Lower leg skin (tissue), 4 donors: ENCODE results near the gene MAPK10. TPM values are rescaled to one million over a fixed set of nuclear protein-coding genes. Genes with fewer than 3 reads are reported as not detected.

Experiments used
- DNase-seq, 2 donors: peaks; one replicate each; pipeline ENCODE4 v3.0.0-alpha.2; 2019; ENCODE audit warnings: low spot score in 2 of 2
- H3K4me3 ChIP-seq: fragments of 200-600 bp; sonication (generic); 2 replicates; pipeline ENCODE4 v1.5.1; 2017; ENCODE audit warnings: mild to moderate bottlenecking, low read depth; ENCODE audit not compliant: poor library complexity, severe bottlenecking
- POLR2A ChIP-seq, 2 donors: fragments of 450-650 bp; IDR thresholded peaks; one replicate each; pipeline ENCODE4 v1.6.1; 2016 to 2017; ENCODE audit warnings: antibody characterized with exemption in 2 of 2, mild to moderate bottlenecking in 1 of 2, moderate library complexity in 1 of 2
- WGBS, 2 donors: methylation state at CpG; one replicate each; pipeline ENCODE4 v1.1.5; 2018; 5-methylcytosine and 5-hydroxymethylcytosine counted together
- intact Hi-C: fragments of 100-400 bp; cut with DNase I; formaldehyde crosslinking; loops from one replicate; pipeline ENCODE4 v1.15.0; 2023; ENCODE audit warnings: low total_unique reads
- total RNA-seq, 4 donors: library from RNA; depleted of rRNA; stranded (reverse); fragments of >200 nt; gene quantifications; one replicate each; pipeline ENCODE4 v1.1.0, GENCODE V29; 2016
- TF ChIP-seq, protein P1 (sequence below), 3 donors: fragments of 450-650 bp; IDR thresholded peaks; one replicate each; pipeline ENCODE4 v1.5.1; 2016; ENCODE audit warnings: antibody characterized with exemption in 3 of 3, mild to moderate bottlenecking in 3 of 3, moderate library complexity in 2 of 3

Gene MAPK10
- total RNA-seq, 4 donors from 2014 or later = 1.7 to 3.2 (median 2.8) TPM

- DNase-seq = no peak
- TF ChIP-seq POLR2A (IDR thresholded peaks at IDR 0.05) = no peak
- TF ChIP-seq, protein P1, sequence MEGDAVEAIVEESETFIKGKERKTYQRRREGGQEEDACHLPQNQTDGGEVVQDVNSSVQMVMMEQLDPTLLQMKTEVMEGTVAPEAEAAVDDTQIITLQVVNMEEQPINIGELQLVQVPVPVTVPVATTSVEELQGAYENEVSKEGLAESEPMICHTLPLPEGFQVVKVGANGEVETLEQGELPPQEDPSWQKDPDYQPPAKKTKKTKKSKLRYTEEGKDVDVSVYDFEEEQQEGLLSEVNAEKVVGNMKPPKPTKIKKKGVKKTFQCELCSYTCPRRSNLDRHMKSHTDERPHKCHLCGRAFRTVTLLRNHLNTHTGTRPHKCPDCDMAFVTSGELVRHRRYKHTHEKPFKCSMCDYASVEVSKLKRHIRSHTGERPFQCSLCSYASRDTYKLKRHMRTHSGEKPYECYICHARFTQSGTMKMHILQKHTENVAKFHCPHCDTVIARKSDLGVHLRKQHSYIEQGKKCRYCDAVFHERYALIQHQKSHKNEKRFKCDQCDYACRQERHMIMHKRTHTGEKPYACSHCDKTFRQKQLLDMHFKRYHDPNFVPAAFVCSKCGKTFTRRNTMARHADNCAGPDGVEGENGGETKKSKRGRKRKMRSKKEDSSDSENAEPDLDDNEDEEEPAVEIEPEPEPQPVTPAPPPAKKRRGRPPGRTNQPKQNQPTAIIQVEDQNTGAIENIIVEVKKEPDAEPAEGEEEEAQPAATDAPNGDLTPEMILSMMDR (IDR thresholded peaks at IDR 0.05) = no peak
- H3K4me3 ChIP-seq = no peak overlapping the region
- 94 to 95% methylated on average over 14 of the region's 14 CpGs for WGBS, 2 donors
- intact Hi-C loops = no loop called here
These were observed 117.2 kb downstream of the MAPK10 start for GRCh38 chr4:86242677-86243076.

- DNase-seq = no peak
- TF ChIP-seq, protein P1 (IDR thresholded peaks at IDR 0.05) = no peak
- TF ChIP-seq POLR2A (IDR thresholded peaks at IDR 0.05) = no peak
- no peak overlapping the region for H3K4me3 ChIP-seq
- intact Hi-C loops = no loop called here
- WGBS, 2 donors = 69 to 77% methylated on average over 5 of the region's 5 CpGs
These were observed 124.3 kb downstream of the MAPK10 start for GRCh38 chr4:86235549-86235948.

DNA sequence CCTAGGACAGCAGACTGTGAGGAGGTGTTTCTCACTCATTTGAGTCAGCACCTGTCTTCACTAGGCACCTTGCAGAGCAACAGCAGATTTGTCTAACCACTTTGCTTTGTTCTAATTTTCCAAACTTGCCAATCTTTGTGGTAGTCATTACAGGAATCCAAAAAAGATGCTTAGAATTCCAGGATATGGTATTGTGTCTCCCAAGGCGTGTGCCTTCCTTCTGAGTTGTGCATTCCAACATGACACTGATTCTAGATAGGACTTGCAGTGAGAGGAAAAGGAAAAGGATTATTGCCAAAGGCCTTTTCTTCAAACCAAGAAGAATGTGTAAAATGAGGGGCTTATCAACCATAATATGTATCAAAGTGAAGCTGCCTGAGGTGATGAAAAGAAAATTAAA lies 126.2 kb downstream of the MAPK10 start:
- intact Hi-C loops = no loop called here
- WGBS, 2 donors = 32 to 41% methylated on average over 1 of the region's 1 CpG
- no peak overlapping the region for H3K4me3 ChIP-seq
- TF ChIP-seq, protein P1 (IDR thresholded peaks at IDR 0.05) = no peak
- no peak for TF ChIP-seq POLR2A (IDR thresholded peaks at IDR 0.05)
- DNase-seq = no peak

DNA sequence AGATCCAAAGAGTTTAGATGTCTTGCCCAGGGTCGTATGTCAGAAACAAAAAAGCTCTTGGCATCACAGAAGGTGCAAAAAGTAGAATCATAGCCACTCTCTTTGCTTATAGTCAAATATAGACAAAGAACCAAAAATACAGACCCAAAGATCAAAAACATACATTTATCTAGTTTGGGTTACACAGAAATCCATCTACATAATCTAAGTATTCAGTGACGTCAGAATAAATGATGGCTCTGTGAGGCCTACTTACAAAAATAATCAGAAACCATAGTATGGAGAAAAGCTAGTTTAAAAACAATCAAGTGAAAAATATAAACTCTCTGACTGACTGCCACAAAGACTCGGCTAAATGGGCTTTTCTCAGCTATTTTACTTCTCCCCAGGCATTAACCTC lies 126.8 kb downstream of the MAPK10 start:
- intact Hi-C loops = no loop called here
- no peak for DNase-seq
- no peak overlapping the region for H3K4me3 ChIP-seq
- TF ChIP-seq, protein P1 (IDR thresholded peaks at IDR 0.05) = no peak
- TF ChIP-seq POLR2A (IDR thresholded peaks at IDR 0.05) = no peak
- 75 to 82% methylated on average over 3 of the region's 3 CpGs for WGBS, 2 donors

- no peak overlapping the region for H3K4me3 ChIP-seq
- intact Hi-C loops = no loop called here
- TF ChIP-seq POLR2A (IDR thresholded peaks at IDR 0.05) = no peak
- DNase-seq = no peak
- 73 to 80% methylated on average over 3 of the region's 3 CpGs for WGBS, 2 donors
These were observed 136.4 kb downstream of the MAPK10 start for GRCh38 chr4:86223472-86223871.

DNA sequence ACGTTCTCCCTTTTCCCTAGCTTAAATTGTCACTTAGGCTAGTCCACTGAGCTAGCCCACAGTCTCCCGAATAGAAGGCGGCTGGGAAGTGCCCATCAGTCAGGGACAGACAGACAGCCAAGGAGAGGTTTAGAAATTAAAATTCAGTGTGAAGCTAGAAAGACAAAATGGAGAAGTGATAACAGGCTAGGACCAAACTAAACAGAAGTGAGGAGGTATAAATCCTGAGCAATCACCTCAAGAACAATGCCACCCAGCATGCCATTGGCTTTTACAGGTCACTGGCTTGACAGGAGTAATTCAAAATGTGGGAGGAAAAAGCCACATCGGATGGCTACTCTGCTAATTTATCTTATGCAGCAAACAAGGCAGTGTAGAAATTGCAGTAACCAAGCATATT lies 138.9 kb downstream of the MAPK10 start:
- no peak for DNase-seq
- intact Hi-C loops = no loop called here
- no peak overlapping the region for H3K4me3 ChIP-seq
- 87 to 93% methylated on average over 4 of the region's 4 CpGs for WGBS, 2 donors
- TF ChIP-seq, protein P1 (IDR thresholded peaks at IDR 0.05) = no peak
- TF ChIP-seq POLR2A (IDR thresholded peaks at IDR 0.05) = no peak
